Prostate gland (tissue), 2 donors: ENCODE measurements around the gene EXTL2.

ENCODE experiments used
- CTCF ChIP-seq, 4 experiments: fragments of 200-600 bp in 2 of 4; fragments of 450-650 bp in 2 of 4; sonication (generic) in 2 of 4; IDR thresholded peaks; 1 replicate in 3 of 4; 2 replicates in 1 of 4; pipeline ENCODE4 v1.5.1; 2016 to 2019; ENCODE audit warnings: antibody characterized with exemption in 4 of 4, mild to moderate bottlenecking in 2 of 4, moderate library complexity in 2 of 4
- POLR2A ChIP-seq: fragments of 450-650 bp; IDR thresholded peaks from one replicate; pipeline ENCODE4 v1.6.1; 2016; ENCODE audit warnings: antibody characterized with exemption, mild to moderate bottlenecking

GRCh38 chr1:100924212-100924611 is 29.6 kb upstream of the EXTL2 start:
- no peak for TF ChIP-seq CTCF (IDR thresholded peaks at IDR 0.05)
- no peak for TF ChIP-seq POLR2A
